ENCODE results near the gene PCSK7.

- TF ChIP-seq, protein P1, sequence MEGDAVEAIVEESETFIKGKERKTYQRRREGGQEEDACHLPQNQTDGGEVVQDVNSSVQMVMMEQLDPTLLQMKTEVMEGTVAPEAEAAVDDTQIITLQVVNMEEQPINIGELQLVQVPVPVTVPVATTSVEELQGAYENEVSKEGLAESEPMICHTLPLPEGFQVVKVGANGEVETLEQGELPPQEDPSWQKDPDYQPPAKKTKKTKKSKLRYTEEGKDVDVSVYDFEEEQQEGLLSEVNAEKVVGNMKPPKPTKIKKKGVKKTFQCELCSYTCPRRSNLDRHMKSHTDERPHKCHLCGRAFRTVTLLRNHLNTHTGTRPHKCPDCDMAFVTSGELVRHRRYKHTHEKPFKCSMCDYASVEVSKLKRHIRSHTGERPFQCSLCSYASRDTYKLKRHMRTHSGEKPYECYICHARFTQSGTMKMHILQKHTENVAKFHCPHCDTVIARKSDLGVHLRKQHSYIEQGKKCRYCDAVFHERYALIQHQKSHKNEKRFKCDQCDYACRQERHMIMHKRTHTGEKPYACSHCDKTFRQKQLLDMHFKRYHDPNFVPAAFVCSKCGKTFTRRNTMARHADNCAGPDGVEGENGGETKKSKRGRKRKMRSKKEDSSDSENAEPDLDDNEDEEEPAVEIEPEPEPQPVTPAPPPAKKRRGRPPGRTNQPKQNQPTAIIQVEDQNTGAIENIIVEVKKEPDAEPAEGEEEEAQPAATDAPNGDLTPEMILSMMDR (IDR thresholded peaks at IDR 0.05 in 4 of 5, conservative IDR thresholded peaks at IDR 0.05 in 1 of 5), result no peak
- no peak for TF ChIP-seq POLR2A (IDR thresholded peaks at IDR 0.05)
Observed at GRCh38 chr11:117239295-117239694, 7.4 kb upstream of the PCSK7 start.
